Islet precursor cell (in vitro differentiated cells): Measurements from ENCODE around the gene SPNS2.

Experiments used
- DNase-seq: peaks from one replicate; pipeline ENCODE4 v3.0.0-alpha.2; 2018

SPNS2 gene

GRCh38 chr17:4504188-4504587 lies 5.5 kb downstream of the SPNS2 start:
- DNase-seq = no peak

GRCh38 chr17:4505187-4505586 lies 6.5 kb downstream of the SPNS2 start:
- peak; percentile 98 for DNase-seq

- DNase-seq = no peak
Observed at GRCh38 chr17:4506175-4506813, 7.6 kb downstream of the SPNS2 start.

GRCh38 chr17:4506892-4507291 lies 8.2 kb downstream of the SPNS2 start:
- DNase-seq = no peak

- no peak for DNase-seq
Observed at GRCh38 chr17:4507361-4508111, 8.9 kb downstream of the SPNS2 start.

GRCh38 chr17:4508207-4508606 lies 9.5 kb downstream of the SPNS2 start:
- no peak for DNase-seq

GRCh38 chr17:4509401-4509800 lies 10.7 kb downstream of the SPNS2 start:
- DNase-seq = no peak

GRCh38 chr17:4509923-4510617 lies 11.4 kb downstream of the SPNS2 start:
- DNase-seq = no peak

GRCh38 chr17:4510618-4510941 lies 11.9 kb downstream of the SPNS2 start:
- DNase-seq = no peak

- peak; percentile 68 for DNase-seq
Observed at GRCh38 chr17:4511199-4511932, 12.7 kb downstream of the SPNS2 start.

GRCh38 chr17:4512156-4513112 lies 13.8 kb downstream of the SPNS2 start:
- peak; percentile 67 for DNase-seq

- DNase-seq = peak; percentile 68
Observed at GRCh38 chr17:4513113-4514032, 14.7 kb downstream of the SPNS2 start.

GRCh38 chr17:4514206-4514605 lies 15.5 kb downstream of the SPNS2 start:
- peak; percentile 96 for DNase-seq

GRCh38 chr17:4514779-4515178 lies 16.1 kb downstream of the SPNS2 start:
- DNase-seq = no peak

- DNase-seq = no peak
Observed at GRCh38 chr17:4515501-4515900, 16.8 kb downstream of the SPNS2 start.

GRCh38 chr17:4516735-4517134 lies 18.1 kb downstream of the SPNS2 start:
- DNase-seq = no peak

- DNase-seq = no peak
Observed at GRCh38 chr17:4518901-4519300, 20.2 kb downstream of the SPNS2 start.

GRCh38 chr17:4519361-4519788 lies 20.7 kb downstream of the SPNS2 start:
- no peak for DNase-seq

GRCh38 chr17:4520060-4520893 lies 21.6 kb downstream of the SPNS2 start:
- no peak for DNase-seq
